HG03108 (cell line): ENCODE measurements around the gene FERMT1.
"Not testable (repeated sequence)": the region's sequence is repeated elsewhere in the genome, so short reads cannot be mapped to it uniquely, and the experiment has no call there.

Experiments used
- ATAC-seq: cut with Tn5 transposase; IDR thresholded peaks from one replicate; pipeline ENCODE4 v1.9.1; 2021; ENCODE audit warnings: moderate library complexity; ENCODE audit not compliant: unreplicated experiment

Gene FERMT1

GRCh38 chr20:6041808-6042265, 81.0 kb downstream of the FERMT1 start:
- no peak for ATAC-seq

GRCh38 chr20:6040958-6041807, 81.6 kb downstream of the FERMT1 start:
- ATAC-seq: no peak

- no peak for ATAC-seq
Observed at GRCh38 chr20:6040540-6040939, 82.3 kb downstream of the FERMT1 start.

GRCh38 chr20:6039766-6040165, 83.1 kb downstream of the FERMT1 start:
- ATAC-seq: no peak

GRCh38 chr20:6038256-6038655, 84.6 kb downstream of the FERMT1 start:
- no peak for ATAC-seq

GRCh38 chr20:6037082-6037481, 85.7 kb downstream of the FERMT1 start:
- no peak for ATAC-seq

GRCh38 chr20:6036213-6036612, 86.6 kb downstream of the FERMT1 start:
- no peak for ATAC-seq

GRCh38 chr20:6034134-6034969, 88.5 kb downstream of the FERMT1 start:
- no peak for ATAC-seq

- not testable (repeated sequence) for ATAC-seq
Observed at GRCh38 chr20:6032907-6033306, 89.9 kb downstream of the FERMT1 start.

GRCh38 chr20:6030453-6031080, 92.3 kb downstream of the FERMT1 start:
- ATAC-seq: no peak

- ATAC-seq: no peak
Observed at GRCh38 chr20:6029538-6029937, 93.3 kb downstream of the FERMT1 start.

- no peak for ATAC-seq
Observed at GRCh38 chr20:6028818-6029217, 94.0 kb downstream of the FERMT1 start.

- ATAC-seq: no peak
Observed at GRCh38 chr20:6026051-6026450, 96.8 kb downstream of the FERMT1 start.
